ENCODE results near the gene NIM1K. TPM values are rescaled to one million over a fixed set of nuclear protein-coding genes. Genes with fewer than 3 reads are reported as not detected.

Gene NIM1K
- total and polyA plus RNA-seq, 2 of the 13 experiments (the other 11 are each of a cell fraction or from before 2014, with no cell fraction given) = 0.04 TPM; not detected in 1

DNA sequence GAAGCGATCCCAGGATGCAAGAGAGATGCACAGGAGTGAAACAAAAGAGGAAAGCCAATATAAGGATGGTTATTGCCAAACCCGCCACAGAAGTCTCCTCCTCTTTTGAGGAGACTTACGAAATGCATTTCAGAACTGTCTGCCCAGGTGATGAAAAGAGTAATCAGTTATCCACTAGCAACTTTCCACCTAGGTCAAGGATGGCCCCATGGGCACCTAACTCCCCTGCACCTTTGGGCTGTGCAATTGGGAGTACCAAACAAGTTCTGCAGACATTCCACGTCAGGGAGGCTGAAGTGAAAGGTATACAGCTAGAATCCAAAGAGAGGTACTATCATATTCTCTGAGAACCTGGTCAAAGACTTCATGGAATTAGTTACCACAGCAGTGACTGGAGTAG lies 95.5 kb downstream of the NIM1K start:
- TF ChIP-seq YY1 (IDR thresholded peaks at IDR 0.05; ENCODE audit: insufficient read depth, insufficient replicate concordance, low read depth, low read length) = no peak
- no peak for TF ChIP-seq MTA1 (CRISPR knock-in tag; IDR thresholded peaks at IDR 0.05; ENCODE audit: borderline replicate concordance)
- 0 out of 2 replicates have a peak, but pooled peaks have one; percentile 34 for TF ChIP-seq TMF1 (CRISPR knock-in tag; IDR thresholded peaks at IDR 0.05; ENCODE audit: low read depth)
- TF ChIP-seq RBM22 (optimal IDR thresholded peaks at IDR 0.05; ENCODE audit: low read length) = peak; percentile 84
- TF ChIP-seq BORCS8-MEF2B (CRISPR knock-in tag; IDR thresholded peaks at IDR 0.05) = 0 out of 2 replicates have a peak, but pooled peaks have one; percentile 20
- 0 out of 2 replicates have a peak, but pooled peaks have one; percentile 17 for TF ChIP-seq CEBPB (IDR thresholded peaks at IDR 0.05; ENCODE audit: borderline replicate concordance, low read depth, low read length)
- 0 out of 2 replicates have a peak, but pooled peaks have one; percentile 76 for TF ChIP-seq POLR2AphosphoS2 (IDR thresholded peaks at IDR 0.05; ENCODE audit: low read depth, low read length)
- TF ChIP-seq, protein P1, sequence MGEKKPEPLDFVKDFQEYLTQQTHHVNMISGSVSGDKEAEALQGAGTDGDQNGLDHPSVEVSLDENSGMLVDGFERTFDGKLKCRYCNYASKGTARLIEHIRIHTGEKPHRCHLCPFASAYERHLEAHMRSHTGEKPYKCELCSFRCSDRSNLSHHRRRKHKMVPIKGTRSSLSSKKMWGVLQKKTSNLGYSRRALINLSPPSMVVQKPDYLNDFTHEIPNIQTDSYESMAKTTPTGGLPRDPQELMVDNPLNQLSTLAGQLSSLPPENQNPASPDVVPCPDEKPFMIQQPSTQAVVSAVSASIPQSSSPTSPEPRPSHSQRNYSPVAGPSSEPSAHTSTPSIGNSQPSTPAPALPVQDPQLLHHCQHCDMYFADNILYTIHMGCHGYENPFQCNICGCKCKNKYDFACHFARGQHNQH (CRISPR knock-in tag; IDR thresholded peaks at IDR 0.05) = no peak
- TF ChIP-seq POLR2A (IDR thresholded peaks at IDR 0.05; ENCODE audit: insufficient read depth in 1 of 2, low read depth in 2 of 2, low read length in 2 of 2) = peak in 1 of 2 experiments; percentile 33; a peak in 2 of 4 replicates
- Histone ChIP-seq H3K9me3 (ENCODE audit: low read length) (no peaks in the 10 kb centered on the region), H2AFZ (ENCODE audit: low read length) (no peak overlapping the region), H3K9ac (ENCODE audit: insufficient read depth, low read depth, low read length) (no peak overlapping the region), H3K36me3 (replicated peaks in 1 of 2; ENCODE audit: control insufficient read depth in 1 of 2, insufficient read depth in 2 of 2, low read length in 2 of 2) (peaks cover 3 to 21% of the 10 kb centered on the region in 2 experiments), H3K4me1 (ENCODE audit: insufficient read depth, low read length) (no peaks in the 10 kb centered on the region), H3K27ac (ENCODE audit: extremely low read length, insufficient read depth, low read length) (no peak overlapping the region), H3K4me2 (ENCODE audit: low read depth, low read length) (no peak overlapping the region), H3K27me3 (ENCODE audit: control insufficient read depth in 1 of 2, insufficient read depth in 2 of 2, low read length in 2 of 2) (no peaks in the 10 kb centered on the region; a peak in 1 of 5 replicates), H3K4me3 (replicated peaks in 1 of 3; ENCODE audit: insufficient read depth in 1 of 3, low read depth in 2 of 3, low read length in 3 of 3) (no peak overlapping the region), H3K79me2 (ENCODE audit: insufficient read depth, low read length) (peaks cover 2% of the 10 kb centered on the region), H4K20me1 (ENCODE audit: insufficient read depth, low read length) (peaks cover 14% of the 10 kb centered on the region)
- ChIA-PET CTCF (ENCODE audit: low intra/inter-chr PET ratio, low total read pairs) (no interaction called here), POLR2A (interaction anchor here (1.4 kb wide), 1 partner anchor 197 kb away, joined by 5 read pairs; no protein-coding TSS in a partner anchor)
- FAIRE-seq (no peak), DNase-seq (ENCODE audit: low spot score) (no peak), ATAC-seq (no peak)
- 98% methylated on average over 4 of the region's 4 CpGs for WGBS (ENCODE audit: low lambda C conversion rate)
- intact Hi-C loops (cut with micrococcal nuclease; ENCODE audit: unreplicated experiment) = no loop called here
- no TSS peak for BruUV-seq (replicated peaks)
- in situ Hi-C loops (cut with HindIII; ENCODE audit: extremely low pct_ligation_motif_present, low pct_unique_long_range_greater_than_20kb) = no loop called here
